Neural cell (in vitro differentiated cells): ENCODE data around the gene GC. TPM values are rescaled to one million over a fixed set of nuclear protein-coding genes. Genes with fewer than 3 reads are reported as not detected.

Source experiments
- H2AFZ ChIP-seq: fragments of 200-600, 300-800 bp; sonication (generic), shearing (Covaris generic); 2 replicates; pipeline ENCODE4 v1.6.0; 2014; ENCODE audit warnings: low read depth, mild to moderate bottlenecking, antibody characterized with exemption, low read length, moderate library complexity
- H3F3A ChIP-seq: fragments of 200-600 bp; shearing (Covaris generic); 2 replicates; pipeline ENCODE4 v1.6.1; 2016; ENCODE audit warnings: mild to moderate bottlenecking, moderate library complexity, mixed read lengths, antibody characterized with exemption, low read length; ENCODE audit not compliant: insufficient read depth, poor library complexity, severe bottlenecking
- H3K27ac ChIP-seq: fragments of 200-600, 300-800 bp; sonication (generic), shearing (Covaris generic); 2 replicates; pipeline ENCODE4 v1.5.1; 2014; ENCODE audit warnings: mild to moderate bottlenecking, low read length, moderate library complexity
- H3K27me3 ChIP-seq: fragments of 300-800, 200-600 bp; sonication (generic), shearing (Covaris generic); 2 replicates; pipeline ENCODE4 v1.6.0; 2014; ENCODE audit warnings: mild to moderate bottlenecking, low read depth, low read length, moderate library complexity; ENCODE audit not compliant: insufficient read depth
- H3K36me3 ChIP-seq: fragments of 300-800, 200-600 bp; sonication (generic), shearing (Covaris generic); 2 replicates; pipeline ENCODE4 v1.5.1; 2014; ENCODE audit warnings: mild to moderate bottlenecking, antibody characterized with exemption, low read length, moderate library complexity; ENCODE audit not compliant: insufficient read depth
- H3K4me2 ChIP-seq: fragments of 300-800, 200-600 bp; sonication (generic), shearing (Covaris generic); 2 replicates; pipeline ENCODE4 v1.6.0; 2014; ENCODE audit warnings: mild to moderate bottlenecking, low read length
- H3K4me3 ChIP-seq: fragments of 300-800, 200-600 bp; sonication (generic), shearing (Covaris generic); 2 replicates; pipeline ENCODE4 v1.5.1; 2014; ENCODE audit warnings: mild to moderate bottlenecking, low read length, moderate library complexity
- H3K79me2 ChIP-seq: fragments of 200-600 bp; shearing (Covaris generic); replicated peaks from 2 replicates; pipeline ENCODE4 v1.6.0; 2014; ENCODE audit warnings: mild to moderate bottlenecking, low read length, moderate library complexity; ENCODE audit not compliant: insufficient read depth
- H3K9ac ChIP-seq: fragments of 300-800, 200-600 bp; sonication (generic), shearing (Covaris generic); 2 replicates; pipeline ENCODE4 v1.6.1; 2016; ENCODE audit warnings: mild to moderate bottlenecking, low read length, mixed read lengths
- H3K9me2 ChIP-seq: fragments of 200-600 bp; shearing (Covaris generic); 2 replicates; pipeline ENCODE4 v1.6.1; 2016; ENCODE audit warnings: mild to moderate bottlenecking, low read length, mixed read lengths; ENCODE audit not compliant: insufficient read depth
- H3K9me3 ChIP-seq: fragments of 200-600, 300-800 bp; sonication (generic), shearing (Covaris generic); 2 replicates; pipeline ENCODE4 v1.6.1; 2016; ENCODE audit warnings: mild to moderate bottlenecking, mixed run types, low read length, moderate library complexity, mixed read lengths
- H4K20me1 ChIP-seq: fragments of 200-600 bp; shearing (Covaris generic); 2 replicates; pipeline ENCODE4 v1.6.1; 2016; ENCODE audit warnings: mild to moderate bottlenecking, mixed run types; ENCODE audit not compliant: insufficient read depth
- EP300 ChIP-seq: fragments of 450-650 bp; conservative IDR thresholded peaks from 2 replicates; pipeline ENCODE4 v1.6.1; 2014; ENCODE audit warnings: antibody characterized with exemption, mild to moderate bottlenecking, moderate library complexity; ENCODE audit not compliant: poor library complexity, severe bottlenecking
- EZH2 ChIP-seq: fragments of 200-600, 300-800 bp; shearing (Covaris generic), sonication (generic); IDR thresholded peaks from 2 replicates; pipeline ENCODE4 v1.6.1; 2014; ENCODE audit warnings: antibody characterized with exemption, low read length, borderline replicate concordance, mild to moderate bottlenecking; ENCODE audit not compliant: insufficient read depth, poor library complexity, severe bottlenecking
- MXI1 ChIP-seq: fragments of 450-650 bp; conservative IDR thresholded peaks from 2 replicates; pipeline ENCODE4 v1.6.1; 2014; ENCODE audit warnings: antibody characterized with exemption, mild to moderate bottlenecking; ENCODE audit not compliant: poor library complexity, severe bottlenecking
- POLR2AphosphoS5 ChIP-seq: IDR thresholded peaks from 2 replicates; pipeline ENCODE4 v1.6.1; 2012
- RAD21 ChIP-seq: fragments of 450-650 bp; conservative IDR thresholded peaks from 2 replicates; pipeline ENCODE4 v1.6.1; 2014; ENCODE audit warnings: antibody characterized with exemption, mild to moderate bottlenecking, moderate library complexity
- SMC3 ChIP-seq: fragments of 450-650 bp; conservative IDR thresholded peaks from 2 replicates; pipeline ENCODE4 v1.6.1; 2014; ENCODE audit warnings: antibody characterized with exemption, mild to moderate bottlenecking, moderate library complexity; ENCODE audit not compliant: poor library complexity
- TAF1 ChIP-seq: IDR thresholded peaks from 2 replicates; pipeline ENCODE4 v1.6.1; 2012; ENCODE audit warnings: low read depth
- polyA plus RNA-seq: library from polyadenylated mRNA; depleted of rRNA; stranded (reverse); fragments of >200 nt; gene quantifications from 2 replicates; pipeline ENCODE4 v1.2.3, GENCODE V29; 2014
- TF ChIP-seq, protein P1 (sequence below): IDR thresholded peaks from 2 replicates; pipeline ENCODE4 v1.6.1; 2012; ENCODE audit warnings: borderline replicate concordance
- TF ChIP-seq, protein P2 (sequence below): fragments of 450-650 bp; IDR thresholded peaks from 2 replicates; pipeline ENCODE4 v1.5.1; 2014; ENCODE audit warnings: antibody characterized with exemption, mild to moderate bottlenecking, moderate library complexity; ENCODE audit not compliant: poor library complexity, severe bottlenecking

GC gene
- polyA plus RNA-seq, 1 donor from 2014 or later = not detected

DNA sequence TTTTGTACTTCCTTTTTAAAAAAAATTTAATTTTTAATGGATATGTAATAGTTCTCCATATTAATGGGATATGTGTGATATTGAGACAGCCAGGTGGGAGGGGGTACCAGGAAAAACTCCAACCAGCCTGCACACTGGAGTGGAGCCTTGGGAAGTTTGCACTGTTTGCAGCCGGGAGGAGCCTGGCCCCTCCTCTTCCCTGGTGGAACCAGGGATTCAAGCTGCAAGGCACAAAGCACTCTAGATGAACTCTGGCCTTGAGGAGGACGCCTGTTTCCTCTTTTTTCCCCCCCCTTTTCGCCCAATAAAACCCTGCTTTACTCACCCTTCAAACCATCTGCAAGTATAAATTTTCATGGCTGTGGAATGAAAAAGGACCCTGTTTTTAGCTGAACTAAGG, 48.2 kb upstream of the GC start:
- H3F3A ChIP-seq = no peaks in the 10 kb centered on the region
- H3K27me3 ChIP-seq = no peaks in the 10 kb centered on the region
- TF ChIP-seq, protein P1, sequence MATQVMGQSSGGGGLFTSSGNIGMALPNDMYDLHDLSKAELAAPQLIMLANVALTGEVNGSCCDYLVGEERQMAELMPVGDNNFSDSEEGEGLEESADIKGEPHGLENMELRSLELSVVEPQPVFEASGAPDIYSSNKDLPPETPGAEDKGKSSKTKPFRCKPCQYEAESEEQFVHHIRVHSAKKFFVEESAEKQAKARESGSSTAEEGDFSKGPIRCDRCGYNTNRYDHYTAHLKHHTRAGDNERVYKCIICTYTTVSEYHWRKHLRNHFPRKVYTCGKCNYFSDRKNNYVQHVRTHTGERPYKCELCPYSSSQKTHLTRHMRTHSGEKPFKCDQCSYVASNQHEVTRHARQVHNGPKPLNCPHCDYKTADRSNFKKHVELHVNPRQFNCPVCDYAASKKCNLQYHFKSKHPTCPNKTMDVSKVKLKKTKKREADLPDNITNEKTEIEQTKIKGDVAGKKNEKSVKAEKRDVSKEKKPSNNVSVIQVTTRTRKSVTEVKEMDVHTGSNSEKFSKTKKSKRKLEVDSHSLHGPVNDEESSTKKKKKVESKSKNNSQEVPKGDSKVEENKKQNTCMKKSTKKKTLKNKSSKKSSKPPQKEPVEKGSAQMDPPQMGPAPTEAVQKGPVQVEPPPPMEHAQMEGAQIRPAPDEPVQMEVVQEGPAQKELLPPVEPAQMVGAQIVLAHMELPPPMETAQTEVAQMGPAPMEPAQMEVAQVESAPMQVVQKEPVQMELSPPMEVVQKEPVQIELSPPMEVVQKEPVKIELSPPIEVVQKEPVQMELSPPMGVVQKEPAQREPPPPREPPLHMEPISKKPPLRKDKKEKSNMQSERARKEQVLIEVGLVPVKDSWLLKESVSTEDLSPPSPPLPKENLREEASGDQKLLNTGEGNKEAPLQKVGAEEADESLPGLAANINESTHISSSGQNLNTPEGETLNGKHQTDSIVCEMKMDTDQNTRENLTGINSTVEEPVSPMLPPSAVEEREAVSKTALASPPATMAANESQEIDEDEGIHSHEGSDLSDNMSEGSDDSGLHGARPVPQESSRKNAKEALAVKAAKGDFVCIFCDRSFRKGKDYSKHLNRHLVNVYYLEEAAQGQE = no peak
- TF ChIP-seq POLR2AphosphoS5 = no peak
- TF ChIP-seq EZH2 = no peak
- no peak for TF ChIP-seq TAF1
- TF ChIP-seq MXI1 = no peak
- TF ChIP-seq RAD21 = no peak
- H4K20me1 ChIP-seq = no peaks in the 10 kb centered on the region
- no peak overlapping the region for H3K4me2 ChIP-seq
- H3K9me2 ChIP-seq = no peaks in the 10 kb centered on the region
- no peaks in the 10 kb centered on the region for H3K9me3 ChIP-seq
- no peak overlapping the region for H3K4me3 ChIP-seq
- H2AFZ ChIP-seq = no peak overlapping the region
- H3K36me3 ChIP-seq = no peaks in the 10 kb centered on the region
- no peak overlapping the region for H3K9ac ChIP-seq
- no peaks in the 10 kb centered on the region for H3K79me2 ChIP-seq
- no peak overlapping the region for H3K27ac ChIP-seq

DNA sequence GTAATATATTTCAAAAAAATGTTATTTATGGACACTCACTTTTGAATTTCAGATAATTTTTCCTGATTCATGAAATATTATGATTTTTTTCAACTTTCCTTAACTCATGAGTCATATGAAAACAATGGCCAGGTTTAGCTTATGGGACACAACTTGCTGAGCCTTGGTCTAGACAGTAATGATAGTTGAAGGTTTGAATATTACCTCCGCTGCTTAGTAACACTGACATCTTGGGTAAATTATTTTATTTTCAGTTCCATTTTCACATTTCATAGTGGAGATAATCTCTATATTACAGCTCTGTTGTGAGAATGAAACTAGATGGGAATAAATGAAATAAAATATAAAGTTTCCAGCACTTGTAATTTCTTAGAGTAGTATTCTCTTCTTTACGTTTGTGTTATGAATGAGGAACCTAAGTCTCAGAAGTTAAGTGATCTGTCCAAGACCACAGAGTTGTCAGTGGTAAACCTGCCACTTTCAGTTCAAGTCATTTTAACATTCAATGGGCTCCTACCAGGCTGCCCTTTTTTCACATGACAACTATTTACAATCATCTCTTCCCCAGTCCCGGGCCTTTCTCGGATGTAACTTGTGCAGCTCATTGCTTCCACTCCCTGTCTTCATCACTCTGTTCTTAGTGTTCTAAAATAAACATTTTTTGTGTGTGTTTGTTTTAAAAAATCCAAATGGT, 46.8 kb upstream of the GC start:
- Histone ChIP-seq H3K9ac (no peak overlapping the region), H2AFZ (no peak overlapping the region), H4K20me1 (no peaks in the 10 kb centered on the region), H3K79me2 (no peaks in the 10 kb centered on the region), H3K27ac (no peak overlapping the region), H3K9me2 (no peaks in the 10 kb centered on the region), H3K4me3 (no peak overlapping the region), H3K27me3 (no peaks in the 10 kb centered on the region), H3K4me2 (no peak overlapping the region), H3K36me3 (no peaks in the 10 kb centered on the region), H3K9me3 (no peaks in the 10 kb centered on the region), H3F3A (no peaks in the 10 kb centered on the region)
- TF ChIP-seq, protein P1 = no peak
- TF ChIP-seq, protein P2, sequence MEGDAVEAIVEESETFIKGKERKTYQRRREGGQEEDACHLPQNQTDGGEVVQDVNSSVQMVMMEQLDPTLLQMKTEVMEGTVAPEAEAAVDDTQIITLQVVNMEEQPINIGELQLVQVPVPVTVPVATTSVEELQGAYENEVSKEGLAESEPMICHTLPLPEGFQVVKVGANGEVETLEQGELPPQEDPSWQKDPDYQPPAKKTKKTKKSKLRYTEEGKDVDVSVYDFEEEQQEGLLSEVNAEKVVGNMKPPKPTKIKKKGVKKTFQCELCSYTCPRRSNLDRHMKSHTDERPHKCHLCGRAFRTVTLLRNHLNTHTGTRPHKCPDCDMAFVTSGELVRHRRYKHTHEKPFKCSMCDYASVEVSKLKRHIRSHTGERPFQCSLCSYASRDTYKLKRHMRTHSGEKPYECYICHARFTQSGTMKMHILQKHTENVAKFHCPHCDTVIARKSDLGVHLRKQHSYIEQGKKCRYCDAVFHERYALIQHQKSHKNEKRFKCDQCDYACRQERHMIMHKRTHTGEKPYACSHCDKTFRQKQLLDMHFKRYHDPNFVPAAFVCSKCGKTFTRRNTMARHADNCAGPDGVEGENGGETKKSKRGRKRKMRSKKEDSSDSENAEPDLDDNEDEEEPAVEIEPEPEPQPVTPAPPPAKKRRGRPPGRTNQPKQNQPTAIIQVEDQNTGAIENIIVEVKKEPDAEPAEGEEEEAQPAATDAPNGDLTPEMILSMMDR = no peak
- TF ChIP-seq POLR2AphosphoS5 = no peak
- TF ChIP-seq TAF1 = no peak
- no peak for TF ChIP-seq MXI1
- TF ChIP-seq EP300 = no peak
- no peak for TF ChIP-seq EZH2
- no peak for TF ChIP-seq SMC3
- TF ChIP-seq RAD21 = no peak
